ENCODE measurements around the gene FNDC3B. TPM values are rescaled to one million over a fixed set of nuclear protein-coding genes. Genes with fewer than 3 reads are reported as not detected.

Gene FNDC3B
- total and polyA plus RNA-seq, 12 donors = 9.7 to 118 (median 85.0) TPM

DNA sequence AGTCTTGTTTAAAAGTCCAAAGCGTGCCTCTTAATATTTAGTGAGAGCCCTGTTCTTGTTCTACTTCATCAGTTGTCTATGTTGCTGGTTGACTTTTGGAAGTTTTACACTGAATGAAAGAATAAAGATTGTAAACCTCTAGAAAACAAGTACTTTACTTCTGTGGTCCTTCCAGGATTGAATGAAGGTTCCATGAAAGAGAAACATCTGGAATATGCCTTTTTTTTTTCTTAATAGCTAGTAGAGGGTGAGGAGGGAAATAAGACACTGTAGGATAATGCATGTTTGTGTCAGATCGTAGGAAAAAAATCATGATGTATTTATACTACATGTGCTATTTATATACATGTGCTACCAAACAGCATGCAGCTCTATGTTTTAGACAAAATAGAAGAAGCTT lies 205.9 kb downstream of the FNDC3B start:
- intact Hi-C loops (cut with DNase I) = loop anchor here in 1 of 10 donors (5.0 kb wide), 1 partner anchor 33 kb away; no protein-coding TSS in a partner anchor
- TF ChIP-seq, protein P1, sequence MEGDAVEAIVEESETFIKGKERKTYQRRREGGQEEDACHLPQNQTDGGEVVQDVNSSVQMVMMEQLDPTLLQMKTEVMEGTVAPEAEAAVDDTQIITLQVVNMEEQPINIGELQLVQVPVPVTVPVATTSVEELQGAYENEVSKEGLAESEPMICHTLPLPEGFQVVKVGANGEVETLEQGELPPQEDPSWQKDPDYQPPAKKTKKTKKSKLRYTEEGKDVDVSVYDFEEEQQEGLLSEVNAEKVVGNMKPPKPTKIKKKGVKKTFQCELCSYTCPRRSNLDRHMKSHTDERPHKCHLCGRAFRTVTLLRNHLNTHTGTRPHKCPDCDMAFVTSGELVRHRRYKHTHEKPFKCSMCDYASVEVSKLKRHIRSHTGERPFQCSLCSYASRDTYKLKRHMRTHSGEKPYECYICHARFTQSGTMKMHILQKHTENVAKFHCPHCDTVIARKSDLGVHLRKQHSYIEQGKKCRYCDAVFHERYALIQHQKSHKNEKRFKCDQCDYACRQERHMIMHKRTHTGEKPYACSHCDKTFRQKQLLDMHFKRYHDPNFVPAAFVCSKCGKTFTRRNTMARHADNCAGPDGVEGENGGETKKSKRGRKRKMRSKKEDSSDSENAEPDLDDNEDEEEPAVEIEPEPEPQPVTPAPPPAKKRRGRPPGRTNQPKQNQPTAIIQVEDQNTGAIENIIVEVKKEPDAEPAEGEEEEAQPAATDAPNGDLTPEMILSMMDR (IDR thresholded peaks at IDR 0.05) = no peak
- peak overlapping the region in 1 of 10 donors; percentile 28 for H3K27ac ChIP-seq

DNA sequence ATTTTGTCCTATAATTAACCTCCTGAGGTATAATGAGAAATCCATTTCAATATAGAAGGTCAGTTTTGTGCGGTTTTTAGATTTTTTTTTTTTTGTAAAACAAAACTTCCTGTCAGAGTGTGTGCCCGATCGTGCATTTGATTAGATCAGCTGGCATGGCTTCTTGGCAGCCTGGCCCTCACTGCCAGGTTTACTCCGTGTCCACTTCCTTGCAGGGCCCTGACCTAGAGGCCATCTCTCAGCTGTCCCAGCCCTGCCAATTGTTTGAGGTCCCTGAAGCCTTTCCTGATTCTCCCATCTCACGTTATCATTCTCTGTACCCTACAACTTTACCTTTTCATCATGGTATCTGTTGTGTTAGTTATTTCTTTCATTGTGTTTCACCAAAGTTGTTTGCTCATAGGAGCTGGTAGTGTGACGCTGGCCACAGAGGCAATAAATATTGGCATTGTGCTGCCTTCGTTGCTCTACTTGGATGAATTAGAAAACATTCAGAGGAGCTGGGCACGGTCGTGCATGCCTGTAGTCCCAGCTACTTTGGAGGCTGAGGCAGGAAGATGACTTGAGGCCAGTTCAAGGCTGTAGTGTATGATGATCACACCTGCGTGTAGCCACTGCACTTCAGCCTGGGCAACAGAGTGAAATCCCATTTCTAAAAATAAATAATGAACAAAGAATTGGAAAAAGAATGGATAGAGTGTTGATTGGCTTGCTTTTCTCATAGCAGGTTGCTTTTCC lies 206.9 kb downstream of the FNDC3B start:
- H3K36me3 ChIP-seq = peaks cover 0 to 43% (median 0%) of the 10 kb centered on the region in 9 donors
- peaks cover 0 to 40% (median 31%) of the 10 kb centered on the region in 9 donors for H3K4me1 ChIP-seq
- DNase-seq = no peak
- H3K27ac ChIP-seq = peak overlapping the region in 2 of 10 donors; percentile 4 to 18
- peaks cover 0 to 17% (median 7%) of the 10 kb centered on the region in 11 donors for H3K9me3 ChIP-seq
- 54 to 64% methylated on average over 10 of the region's 10 CpGs for WGBS, 2 donors
- H3K27me3 ChIP-seq = no peaks in the 10 kb centered on the region
- H3K4me3 ChIP-seq = no peak overlapping the region
- ATAC-seq = peak in 5 of 8 donors; percentile 46 to 72 (median 56)
- TF ChIP-seq, protein P1 (IDR thresholded peaks at IDR 0.05) = no peak
- intact Hi-C loops (cut with DNase I) = loop anchor here in 1 of 10 donors (5.0 kb wide), 1 partner anchor 34 kb away; no protein-coding TSS in a partner anchor

More for the DNA sequence above, 205.9 kb downstream of the FNDC3B start:
- no peak for DNase-seq
- Histone ChIP-seq H3K27me3 (no peaks in the 10 kb centered on the region), H3K4me1 (peaks cover 0 to 40% (median 30%) of the 10 kb centered on the region in 9 donors), H3K9me3 (peaks cover 0 to 17% (median 7%) of the 10 kb centered on the region in 11 donors), H3K4me3 (no peak overlapping the region), H3K36me3 (peaks cover 0 to 39% (median 0%) of the 10 kb centered on the region in 9 donors)
- WGBS, 2 donors = 80 to 82% methylated on average over 2 of the region's 2 CpGs
- ATAC-seq = no peak

DNA sequence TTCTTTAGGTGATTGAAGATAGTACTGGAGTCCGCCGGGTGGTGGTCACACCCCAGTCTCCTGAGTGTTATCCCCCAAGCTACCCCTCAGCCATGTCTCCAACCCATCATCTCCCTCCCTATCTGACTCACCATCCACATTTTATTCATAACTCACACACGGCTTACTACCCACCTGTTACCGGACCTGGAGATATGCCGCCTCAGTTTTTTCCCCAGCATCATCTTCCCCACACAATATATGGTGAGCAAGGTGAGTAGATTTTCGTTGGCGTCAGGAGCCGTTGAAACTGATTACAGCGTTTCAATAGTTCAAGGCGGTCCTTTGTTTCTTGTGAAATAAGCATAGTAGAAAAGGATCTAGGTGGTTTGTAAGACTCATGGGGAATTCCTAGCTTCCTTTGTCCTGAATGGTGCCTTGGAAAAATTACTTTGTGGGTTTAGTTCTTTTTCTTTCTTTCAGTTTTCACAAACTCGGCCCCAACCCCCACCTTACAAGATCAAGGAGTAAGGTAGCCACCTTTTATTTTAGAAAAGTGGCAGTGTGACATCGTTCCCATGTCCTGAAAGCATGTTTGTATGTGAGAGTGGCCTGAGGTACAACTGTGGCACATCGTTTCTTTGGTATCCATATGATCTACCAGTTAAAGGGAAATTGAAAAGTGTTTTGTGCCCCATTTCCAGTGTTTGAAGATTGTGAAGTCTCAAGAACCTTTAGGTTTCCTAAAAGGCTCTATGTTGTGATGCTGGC lies 208.3 kb downstream of the FNDC3B start:
- ATAC-seq = no peak
- WGBS, 2 donors = 95 to 96% methylated on average over 13 of the region's 13 CpGs
- no peak for DNase-seq
- intact Hi-C loops (cut with DNase I) = loop anchor here in 1 of 10 donors (5.0 kb wide), 1 partner anchor 35 kb away; no protein-coding TSS in a partner anchor
- H3K36me3 ChIP-seq = peaks cover 0 to 51% (median 4%) of the 10 kb centered on the region in 9 donors
- TF ChIP-seq, protein P1 (IDR thresholded peaks at IDR 0.05) = no peak
- peaks cover 0 to 40% (median 31%) of the 10 kb centered on the region in 9 donors for H3K4me1 ChIP-seq
- no peak overlapping the region for H3K27ac ChIP-seq
- no peak overlapping the region for H3K4me3 ChIP-seq
- H3K27me3 ChIP-seq = no peaks in the 10 kb centered on the region
- peaks cover 0 to 8% (median under 1%) of the 10 kb centered on the region in 11 donors for H3K9me3 ChIP-seq

DNA sequence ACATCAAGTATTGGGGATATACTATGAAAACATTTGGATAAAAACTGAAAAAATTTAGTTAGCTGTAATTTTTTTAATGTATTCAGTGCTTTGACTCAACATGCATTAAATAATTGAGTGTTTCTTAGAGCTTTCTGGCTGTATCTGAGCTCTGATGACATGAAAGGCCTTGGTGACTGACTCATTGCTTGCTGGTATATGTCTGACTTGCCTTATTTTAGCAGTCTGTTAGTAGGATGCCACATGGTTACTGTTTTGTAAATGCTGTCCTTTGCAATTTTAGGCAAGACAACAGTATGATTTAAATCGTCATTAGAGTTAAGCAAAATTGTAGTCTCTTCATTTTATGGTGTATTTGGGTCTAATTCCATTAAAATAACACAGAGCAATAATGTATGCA lies 209.7 kb downstream of the FNDC3B start:
- H3K4me1 ChIP-seq = peaks cover 0 to 39% (median 32%) of the 10 kb centered on the region in 9 donors
- ATAC-seq = no peak
- intact Hi-C loops (cut with DNase I) = loop anchor here in 1 of 10 donors (5.0 kb wide), 1 partner anchor 37 kb away; no protein-coding TSS in a partner anchor

More for the DNA sequence above, 209.7 kb downstream of the FNDC3B start:
- TF ChIP-seq, protein P1 (IDR thresholded peaks at IDR 0.05) = no peak
- Histone ChIP-seq H3K4me3 (no peak overlapping the region), H3K9me3 (no peaks in the 10 kb centered on the region), H3K27me3 (no peaks in the 10 kb centered on the region), H3K36me3 (peaks cover 0 to 52% (median 4%) of the 10 kb centered on the region in 9 donors), H3K27ac (no peak overlapping the region)
- WGBS, 2 donors = 78 to 94% methylated on average over 1 of the region's 1 CpG
- DNase-seq = no peak

Data from heart right ventricle (tissue), 16 donors.